ENCODE data around the gene BNC2.

DNA sequence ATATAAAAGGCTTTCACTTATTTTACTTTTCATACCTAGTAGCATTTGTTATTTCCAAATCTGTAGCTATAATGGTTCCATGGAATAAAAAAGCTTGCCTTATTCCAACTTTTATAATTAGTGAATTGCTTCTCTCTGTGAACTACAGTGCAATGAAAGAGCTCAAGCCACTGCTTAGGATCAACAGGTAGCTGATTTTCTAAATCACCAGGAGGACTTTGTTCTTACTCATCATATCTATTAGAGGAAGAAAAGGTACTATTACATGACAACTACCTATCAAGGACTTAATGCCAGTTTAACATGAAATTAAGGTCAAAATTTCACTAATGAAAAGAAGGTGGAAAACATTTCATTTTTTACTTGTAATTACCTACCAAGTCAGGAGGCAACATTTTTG, 414.6 kb downstream of the BNC2 start:
- TF ChIP-seq, protein P1, sequence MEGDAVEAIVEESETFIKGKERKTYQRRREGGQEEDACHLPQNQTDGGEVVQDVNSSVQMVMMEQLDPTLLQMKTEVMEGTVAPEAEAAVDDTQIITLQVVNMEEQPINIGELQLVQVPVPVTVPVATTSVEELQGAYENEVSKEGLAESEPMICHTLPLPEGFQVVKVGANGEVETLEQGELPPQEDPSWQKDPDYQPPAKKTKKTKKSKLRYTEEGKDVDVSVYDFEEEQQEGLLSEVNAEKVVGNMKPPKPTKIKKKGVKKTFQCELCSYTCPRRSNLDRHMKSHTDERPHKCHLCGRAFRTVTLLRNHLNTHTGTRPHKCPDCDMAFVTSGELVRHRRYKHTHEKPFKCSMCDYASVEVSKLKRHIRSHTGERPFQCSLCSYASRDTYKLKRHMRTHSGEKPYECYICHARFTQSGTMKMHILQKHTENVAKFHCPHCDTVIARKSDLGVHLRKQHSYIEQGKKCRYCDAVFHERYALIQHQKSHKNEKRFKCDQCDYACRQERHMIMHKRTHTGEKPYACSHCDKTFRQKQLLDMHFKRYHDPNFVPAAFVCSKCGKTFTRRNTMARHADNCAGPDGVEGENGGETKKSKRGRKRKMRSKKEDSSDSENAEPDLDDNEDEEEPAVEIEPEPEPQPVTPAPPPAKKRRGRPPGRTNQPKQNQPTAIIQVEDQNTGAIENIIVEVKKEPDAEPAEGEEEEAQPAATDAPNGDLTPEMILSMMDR (IDR thresholded peaks at IDR 0.05) = no peak
- TF ChIP-seq, protein P2, sequence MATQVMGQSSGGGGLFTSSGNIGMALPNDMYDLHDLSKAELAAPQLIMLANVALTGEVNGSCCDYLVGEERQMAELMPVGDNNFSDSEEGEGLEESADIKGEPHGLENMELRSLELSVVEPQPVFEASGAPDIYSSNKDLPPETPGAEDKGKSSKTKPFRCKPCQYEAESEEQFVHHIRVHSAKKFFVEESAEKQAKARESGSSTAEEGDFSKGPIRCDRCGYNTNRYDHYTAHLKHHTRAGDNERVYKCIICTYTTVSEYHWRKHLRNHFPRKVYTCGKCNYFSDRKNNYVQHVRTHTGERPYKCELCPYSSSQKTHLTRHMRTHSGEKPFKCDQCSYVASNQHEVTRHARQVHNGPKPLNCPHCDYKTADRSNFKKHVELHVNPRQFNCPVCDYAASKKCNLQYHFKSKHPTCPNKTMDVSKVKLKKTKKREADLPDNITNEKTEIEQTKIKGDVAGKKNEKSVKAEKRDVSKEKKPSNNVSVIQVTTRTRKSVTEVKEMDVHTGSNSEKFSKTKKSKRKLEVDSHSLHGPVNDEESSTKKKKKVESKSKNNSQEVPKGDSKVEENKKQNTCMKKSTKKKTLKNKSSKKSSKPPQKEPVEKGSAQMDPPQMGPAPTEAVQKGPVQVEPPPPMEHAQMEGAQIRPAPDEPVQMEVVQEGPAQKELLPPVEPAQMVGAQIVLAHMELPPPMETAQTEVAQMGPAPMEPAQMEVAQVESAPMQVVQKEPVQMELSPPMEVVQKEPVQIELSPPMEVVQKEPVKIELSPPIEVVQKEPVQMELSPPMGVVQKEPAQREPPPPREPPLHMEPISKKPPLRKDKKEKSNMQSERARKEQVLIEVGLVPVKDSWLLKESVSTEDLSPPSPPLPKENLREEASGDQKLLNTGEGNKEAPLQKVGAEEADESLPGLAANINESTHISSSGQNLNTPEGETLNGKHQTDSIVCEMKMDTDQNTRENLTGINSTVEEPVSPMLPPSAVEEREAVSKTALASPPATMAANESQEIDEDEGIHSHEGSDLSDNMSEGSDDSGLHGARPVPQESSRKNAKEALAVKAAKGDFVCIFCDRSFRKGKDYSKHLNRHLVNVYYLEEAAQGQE (IDR thresholded peaks at IDR 0.05; ENCODE audit: insufficient read depth in 1 of 2, low read depth in 2 of 2, low read length in 1 of 2) = no peak

Data from Panc1 (cell line).